H9 (cell line): ENCODE results near the gene LGALS7. TPM values are rescaled to one million over a fixed set of nuclear protein-coding genes. Genes with fewer than 3 reads are reported as not detected.

Experiments used
- DNase-seq: peaks from one replicate; pipeline ENCODE4 v3.0.0-alpha.2; 2017
- H2AFZ ChIP-seq: one replicate; pipeline ENCODE4 v1.6.1; 2013; ENCODE audit warnings: mild to moderate bottlenecking, low read length, control low read depth, moderate library complexity
- H2AK5ac ChIP-seq: 2 replicates; pipeline ENCODE4 v1.6.1; 2013; ENCODE audit warnings: low read length, control low read depth, mixed read lengths; ENCODE audit not compliant: insufficient read length
- H2BK120ac ChIP-seq: one replicate; pipeline ENCODE4 v1.6.1; 2013; ENCODE audit warnings: low read depth, mild to moderate bottlenecking, low read length, control low read depth, inconsistent platforms; ENCODE audit not compliant: poor library complexity, severe bottlenecking
- H2BK12ac ChIP-seq: 2 replicates; pipeline ENCODE4 v1.6.1; 2013; ENCODE audit warnings: low read length, control low read depth, mixed read lengths, low read depth; ENCODE audit not compliant: insufficient read length
- H2BK15ac ChIP-seq: 2 replicates; pipeline ENCODE4 v1.6.1; 2013; ENCODE audit warnings: low read depth, low read length, control low read depth
- H2BK20ac ChIP-seq: one replicate; pipeline ENCODE4 v1.6.1; 2013; ENCODE audit warnings: low read depth, mild to moderate bottlenecking, low read length, control low read depth, inconsistent platforms; ENCODE audit not compliant: poor library complexity, severe bottlenecking
- H2BK5ac ChIP-seq: 2 replicates; pipeline ENCODE4 v1.6.1; 2013; ENCODE audit warnings: low read length, control low read depth, mixed read lengths; ENCODE audit not compliant: insufficient read length
- H3K14ac ChIP-seq: 2 replicates; pipeline ENCODE4 v1.6.1; 2013; ENCODE audit warnings: low read length, control low read depth; ENCODE audit not compliant: insufficient read depth
- H3K18ac ChIP-seq: 2 replicates; pipeline ENCODE4 v1.6.1; 2013; ENCODE audit warnings: low read depth, mild to moderate bottlenecking, mixed read lengths, low read length, control low read depth; ENCODE audit not compliant: insufficient read length
- H3K23ac ChIP-seq: 2 replicates; pipeline ENCODE4 v1.6.1; 2013; ENCODE audit warnings: low read length, control low read depth, mixed read lengths, low read depth; ENCODE audit not compliant: insufficient read length
- H3K23me2 ChIP-seq: 2 replicates; pipeline ENCODE4 v1.6.1; 2013; ENCODE audit warnings: low read depth, mild to moderate bottlenecking, mixed read lengths, low read length, control low read depth; ENCODE audit not compliant: insufficient read length, poor library complexity, severe bottlenecking
- H3K27ac ChIP-seq: 2 replicates; pipeline ENCODE4 v1.5.1; 2013; ENCODE audit warnings: low read length, control low read depth, mixed read lengths, low read depth; ENCODE audit not compliant: insufficient read length
- H3K27me3 ChIP-seq: 2 replicates; pipeline ENCODE4 v1.6.1; 2013; ENCODE audit warnings: low read length, control low read depth, inconsistent platforms; ENCODE audit not compliant: insufficient read depth
- H3K4ac ChIP-seq: 2 replicates; pipeline ENCODE4 v1.6.1; 2013; ENCODE audit warnings: low read depth, mild to moderate bottlenecking, control low read depth, inconsistent platforms, low read length, moderate library complexity
- H3K4me1 ChIP-seq: 2 replicates; pipeline ENCODE4 v1.6.1; 2013; ENCODE audit warnings: low read length, control low read depth, inconsistent platforms; ENCODE audit not compliant: insufficient read depth
- H3K4me2 ChIP-seq: 2 replicates; pipeline ENCODE4 v1.6.1; 2013; ENCODE audit warnings: low read length, control low read depth, mixed read lengths; ENCODE audit not compliant: insufficient read length, insufficient read depth
- H3K56ac ChIP-seq: 2 replicates; pipeline ENCODE4 v1.6.1; 2013; ENCODE audit warnings: low read depth, mild to moderate bottlenecking, mixed read lengths, low read length, control low read depth; ENCODE audit not compliant: insufficient read length
- H3K79me1 ChIP-seq: 2 replicates; pipeline ENCODE4 v1.6.1; 2013; ENCODE audit warnings: low read depth, mild to moderate bottlenecking, moderate library complexity, low read length, control low read depth, inconsistent platforms; ENCODE audit not compliant: insufficient read depth, poor library complexity, severe bottlenecking
- H3K79me2 ChIP-seq: 2 replicates; pipeline ENCODE4 v1.6.1; 2013; ENCODE audit warnings: low read length, control low read depth, inconsistent platforms; ENCODE audit not compliant: insufficient read depth
- H3K9ac ChIP-seq: 2 replicates; pipeline ENCODE4 v1.6.1; 2013; ENCODE audit warnings: low read length, control low read depth, mixed read lengths; ENCODE audit not compliant: insufficient read length; ENCODE audit errors: extremely low read depth
- H3K9me3 ChIP-seq: one replicate; pipeline ENCODE4 v1.6.1; 2013; ENCODE audit warnings: low read depth, low read length, inconsistent platforms; ENCODE audit not compliant: control insufficient read depth
- H3T11ph ChIP-seq: one replicate; pipeline ENCODE4 v1.6.1; 2013; ENCODE audit warnings: mild to moderate bottlenecking, low read length, control low read depth, inconsistent platforms
- H4K20me1 ChIP-seq: one replicate; pipeline ENCODE4 v1.6.1; 2013; ENCODE audit not compliant: control insufficient read depth, insufficient read length, insufficient read depth
- H4K5ac ChIP-seq: 2 replicates; pipeline ENCODE4 v1.6.1; 2013; ENCODE audit warnings: low read depth, mild to moderate bottlenecking, mixed read lengths, low read length, control low read depth; ENCODE audit not compliant: insufficient read length
- H4K8ac ChIP-seq: replicated peaks from 2 replicates; pipeline ENCODE4 v1.6.1; 2013; ENCODE audit warnings: low read length, control low read depth, mixed read lengths, low read depth; ENCODE audit not compliant: insufficient read length
- H4K91ac ChIP-seq: 2 replicates; pipeline ENCODE4 v1.6.1; 2013; ENCODE audit warnings: low read depth, mild to moderate bottlenecking, moderate library complexity, mixed read lengths, low read length, control low read depth; ENCODE audit not compliant: insufficient read length
- H3K27ac Mint-ChIP-seq, 3 experiments: 2 replicates in 2 of 3; 3 replicates in 1 of 3; pipeline ENCODE4 v1.8.0; 2020 to 2021; ENCODE audit warnings: mixed read lengths in 3 of 3, mild to moderate bottlenecking in 1 of 3, moderate library complexity in 1 of 3
- H3K27me3 Mint-ChIP-seq: 2 replicates; pipeline ENCODE4 v1.8.0; 2021; ENCODE audit warnings: low read depth, mild to moderate bottlenecking, moderate library complexity, mixed read lengths
- H3K36me3 Mint-ChIP-seq, 3 experiments: 2 replicates in 2 of 3; 3 replicates in 1 of 3; pipeline ENCODE4 v1.8.0; 2020 to 2021; ENCODE audit warnings: low read depth in 3 of 3, mixed read lengths in 3 of 3; ENCODE audit not compliant: insufficient read depth in 1 of 3
- H3K4me1 Mint-ChIP-seq, 2 experiments: 2 replicates each; pipeline ENCODE4 v1.8.0; 2020; ENCODE audit warnings: mixed read lengths in 2 of 2
- H3K4me3 Mint-ChIP-seq, 2 experiments: 2 replicates in 1 of 2; 3 replicates in 1 of 2; pipeline ENCODE4 v1.8.0; 2020 to 2021; ENCODE audit warnings: mild to moderate bottlenecking in 2 of 2, mixed read lengths in 2 of 2, moderate library complexity in 1 of 2
- H3K9me3 Mint-ChIP-seq, 2 experiments: 2 replicates in 1 of 2; 3 replicates in 1 of 2; pipeline ENCODE4 v1.8.0; 2020; ENCODE audit warnings: mild to moderate bottlenecking in 2 of 2, mixed read lengths in 2 of 2, moderate library complexity in 1 of 2
- CTCF ChIP-seq: fragments of 200-600 bp; sonication (generic); conservative IDR thresholded peaks from 3 replicates; pipeline ENCODE4 v1.8.0; 2021; ENCODE audit warnings: antibody characterized with exemption, mild to moderate bottlenecking
- WGBS: extraction: QIAGEN DNeasy Blood & Tissue Kit; methylation state at CpG from one replicate; pipeline ENCODE4 v1.1.7; 2013; ENCODE audit warnings: missing lambda C conversion rate, low lambda C conversion rate, mixed read lengths; ENCODE audit not compliant: insufficient read length; ENCODE audit errors: extremely low coverage; 5-methylcytosine and 5-hydroxymethylcytosine counted together
- total RNA-seq: library from RNA; stranded (reverse); gene quantifications from 2 replicates; pipeline ENCODE4 v1.2.1, GENCODE V29; 2021

The LGALS7 gene
- total RNA-seq, 1 experiment from 2014 or later = not detected

- H2AFZ ChIP-seq = no peak overlapping the region
- H3K27ac ChIP-seq = no peak overlapping the region
- H4K91ac ChIP-seq = no peak overlapping the region
- Mint-ChIP-seq H3K4me1 (peaks cover 0 to 4% of the 10 kb centered on the region in 2 experiments; a peak in 1 of 4 replicates), H3K27me3 (no peaks in the 10 kb centered on the region), H3K4me3 (no peak overlapping the region), H3K36me3 (peaks cover 22 to 85% (median 82%) of the 10 kb centered on the region in 3 experiments; a peak in 6 of 7 replicates), H3K9me3 (no peaks in the 10 kb centered on the region), H3K27ac (no peak overlapping the region; a peak in 2 of 7 replicates)
- H3K79me1 ChIP-seq = no peaks in the 10 kb centered on the region
- H4K5ac ChIP-seq = no peak overlapping the region
- H2BK120ac ChIP-seq = no peak overlapping the region
- H3K9ac ChIP-seq = no peak overlapping the region
- no peak overlapping the region for H2AK5ac ChIP-seq
- H3K23me2 ChIP-seq = no peaks in the 10 kb centered on the region
- no peak for TF ChIP-seq CTCF
- H3K79me2 ChIP-seq = no peaks in the 10 kb centered on the region
- no peak overlapping the region for H2BK5ac ChIP-seq
- H2BK20ac ChIP-seq = no peak overlapping the region
- no peak overlapping the region for H2BK12ac ChIP-seq
- WGBS = no CpG with 5 or more reads among the region's 10 CpGs
- no peaks in the 10 kb centered on the region for H3K9me3 ChIP-seq
- no peak for DNase-seq
- no peak overlapping the region for H3K4me2 ChIP-seq
- H3K4ac ChIP-seq = no peak overlapping the region
- H3T11ph ChIP-seq = no peak overlapping the region
- H4K20me1 ChIP-seq = no peaks in the 10 kb centered on the region
- H3K18ac ChIP-seq = no peak overlapping the region
- no peak overlapping the region for H2BK15ac ChIP-seq
- no peak overlapping the region for H4K8ac ChIP-seq
- H3K56ac ChIP-seq = no peak overlapping the region
- H3K4me1 ChIP-seq = no peaks in the 10 kb centered on the region
- H3K27me3 ChIP-seq = no peaks in the 10 kb centered on the region
- no peak overlapping the region for H3K14ac ChIP-seq
- H3K23ac ChIP-seq = no peak overlapping the region
These were observed 50.2 kb downstream of the LGALS7 start for GRCh38 chr19:38722947-38723605.
